Ovary (tissue), 9 donors: ENCODE results near the gene MAST3. TPM values are rescaled to one million over a fixed set of nuclear protein-coding genes. Genes with fewer than 3 reads are reported as not detected.

Experiments
- DNase-seq, 5 donors: peaks; one replicate each; pipeline ENCODE4 v3.0.0-alpha.2; 2019 to 2020
- H3K27ac ChIP-seq, 2 donors: fragments of 200-600 bp; one replicate each; pipeline versions ENCODE4 v1.5.1 to v1.8.0; 2019 to 2022
- H3K27me3 ChIP-seq: fragments of 200-600 bp; one replicate; pipeline ENCODE4 v1.8.0; 2022
- H3K36me3 ChIP-seq: fragments of 200-600 bp; sonication (generic); one replicate; pipeline ENCODE4 v1.5.1; 2019
- H3K4me1 ChIP-seq: one replicate; pipeline ENCODE4 v1.8.1; 2013; ENCODE audit warnings: mild to moderate bottlenecking, moderate library complexity; ENCODE audit not compliant: insufficient read depth
- H3K4me3 ChIP-seq: fragments of 200-600 bp; sonication (generic); one replicate; pipeline ENCODE4 v1.5.1; 2017
- H3K9me3 ChIP-seq, 2 donors: fragments of 200-600 bp in 1 of 2; sonication (generic) in 1 of 2; one replicate each; pipeline versions ENCODE4 v1.5.1 to v1.8.1; 2013 to 2019; ENCODE audit warnings: mild to moderate bottlenecking in 1 of 2, moderate library complexity in 1 of 2
- CTCF ChIP-seq, 3 donors: fragments of 450-650 bp in 2 of 3; fragments of 200-600 bp in 1 of 3; IDR thresholded peaks; one replicate each; pipeline versions ENCODE4 v1.5.1 to v1.8.0; 2016 to 2022; ENCODE audit warnings: antibody characterized with exemption in 3 of 3, mild to moderate bottlenecking in 1 of 3
- EP300 ChIP-seq: sonication (generic); formaldehyde crosslinking; IDR thresholded peaks from one replicate; pipeline ENCODE4 v1.6.1; 2017; ENCODE audit warnings: antibody characterized with exemption
- POLR2A ChIP-seq: fragments of 450-650 bp; IDR thresholded peaks from one replicate; pipeline ENCODE4 v1.6.1; 2017; ENCODE audit warnings: antibody characterized with exemption, mild to moderate bottlenecking, moderate library complexity
- WGBS, 3 donors: extraction: QIAGEN DNeasy Blood & Tissue Kit in 1 of 3; methylation state at CpG; one replicate each; pipeline versions ENCODE4 v1.1.5 to v1.1.7; 2013 to 2017; 5-methylcytosine and 5-hydroxymethylcytosine counted together
- intact Hi-C, 4 donors: fragments of 100-400 bp; cut with DNase I; formaldehyde crosslinking; loops; one replicate each; pipeline versions ENCODE4 v1.11.0 to v1.15.1; 2022 to 2023
- polyA plus RNA-seq, 2 donors: library from polyadenylated mRNA; stranded (reverse); fragments of 200-250 nt in 1 of 2; fragments of 350-450 nt in 1 of 2; fragmentation: Illumina TruSeq in 1 of 2; extraction: RNeasy Lipid Tissue Mini Kit (QIAGEN cat#74804) in 1 of 2; gene quantifications; one replicate each; pipeline ENCODE4 v1.2.3, GENCODE V29; 2013 to 2014
- total RNA-seq, 7 donors: library from RNA; depleted of rRNA in 2 of 7; stranded (reverse); fragments of >200 nt in 2 of 7; fragmentation: NEBNext Ultra II Directional in 3 of 7; extraction: Animal tissue kit (Norgen Biotek cat#: 25700) in 3 of 7; gene quantifications; one replicate each; pipeline versions ENCODE4 v1.1.0 to v1.2.4, GENCODE V29; 2016 to 2023
- donor health status: DM: no; HTN: no; CAD: no; lungs with moderate emphysema.
- donor health status: DM: no; HTN: no; CAD: no.
- donor health status: Bipolar disorder and iron deficiency.
- donor health status: DM: yes; HTN: yes; CAD: no.
- donor health status: DM: no; HTN: no; CAD: no.
- donor health status: DM: yes; HTN: yes; CAD: no.

MAST3 gene
- total and polyA plus RNA-seq, 9 donors, result 2.4 to 12.2 (median 9.9) TPM

GRCh38 chr19:18137242-18137641 lies 39.7 kb downstream of the MAST3 start:
- no peaks in the 10 kb centered on the region for H3K9me3 ChIP-seq
- no peak overlapping the region for H3K4me3 ChIP-seq
- no peak for DNase-seq
- no peak overlapping the region for H3K27ac ChIP-seq
- TF ChIP-seq CTCF (IDR thresholded peaks at IDR 0.05) (no peak), POLR2A (no peak), EP300 (no peak)
- intact Hi-C loops, result no loop called here
- WGBS, 3 donors, result 80 to 84% (median 82%) methylated on average over 10 to 11 of the region's 11 CpGs
- H3K36me3 ChIP-seq, result no peaks in the 10 kb centered on the region
- H3K27me3 ChIP-seq, result no peaks in the 10 kb centered on the region
- no peaks in the 10 kb centered on the region for H3K4me1 ChIP-seq

GRCh38 chr19:18137657-18138339 lies 40.2 kb downstream of the MAST3 start:
- H3K4me3 ChIP-seq, result no peak overlapping the region
- WGBS, 3 donors, result 88 to 96% (median 95%) methylated on average over 8 to 9 of the region's 9 CpGs
- intact Hi-C loops, result no loop called here
- no peaks in the 10 kb centered on the region for H3K36me3 ChIP-seq
- no peaks in the 10 kb centered on the region for H3K27me3 ChIP-seq
- TF ChIP-seq CTCF (IDR thresholded peaks at IDR 0.05) (no peak), EP300 (no peak)
- no peak overlapping the region for H3K27ac ChIP-seq
- H3K4me1 ChIP-seq, result no peaks in the 10 kb centered on the region
- no peak for DNase-seq
- H3K9me3 ChIP-seq, result no peaks in the 10 kb centered on the region

- H3K9me3 ChIP-seq, result no peaks in the 10 kb centered on the region
- no peaks in the 10 kb centered on the region for H3K27me3 ChIP-seq
- no peaks in the 10 kb centered on the region for H3K4me1 ChIP-seq
- no peaks in the 10 kb centered on the region for H3K36me3 ChIP-seq
- intact Hi-C loops, result no loop called here
- TF ChIP-seq EP300 (no peak), POLR2A (no peak)
- no peak for DNase-seq
- H3K27ac ChIP-seq, result no peak overlapping the region
- 97 to 100% (median 99%) methylated on average over 1 of the region's 1 CpG for WGBS, 3 donors
- H3K4me3 ChIP-seq, result no peak overlapping the region
These were observed 42.9 kb downstream of the MAST3 start for GRCh38 chr19:18140473-18140872.

- TF ChIP-seq CTCF (IDR thresholded peaks at IDR 0.05), result no peak
- TF ChIP-seq POLR2A, result no peak
- TF ChIP-seq EP300, result no peak
- Histone ChIP-seq H3K4me1 (no peaks in the 10 kb centered on the region), H3K27me3 (no peaks in the 10 kb centered on the region), H3K27ac (no peak overlapping the region), H3K36me3 (no peaks in the 10 kb centered on the region), H3K4me3 (no peak overlapping the region), H3K9me3 (no peaks in the 10 kb centered on the region)
- intact Hi-C loops, result no loop called here
- no peak for DNase-seq
- WGBS, 3 donors, result 94 to 97% (median 96%) methylated on average over 6 of the region's 6 CpGs
These were observed 43.5 kb downstream of the MAST3 start for GRCh38 chr19:18141031-18141430.

- intact Hi-C loops, result no loop called here
- Histone ChIP-seq H3K27ac (no peak overlapping the region), H3K4me1 (no peaks in the 10 kb centered on the region), H3K9me3 (no peaks in the 10 kb centered on the region), H3K36me3 (no peaks in the 10 kb centered on the region), H3K4me3 (no peak overlapping the region), H3K27me3 (no peaks in the 10 kb centered on the region)
- no peak for TF ChIP-seq EP300
- TF ChIP-seq POLR2A, result no peak
- TF ChIP-seq CTCF (IDR thresholded peaks at IDR 0.05), result no peak
- WGBS, 3 donors, result 92 to 97% (median 94%) methylated on average over 3 of the region's 3 CpGs
- no peak for DNase-seq
These were observed 46.3 kb downstream of the MAST3 start for GRCh38 chr19:18143902-18144301.
